Retinal pigment epithelial cell (primary cell): ENCODE measurements around the gene CCDC83.

Experiments used
- DNase-seq: peaks from one replicate; pipeline ENCODE4 v3.0.0-alpha.2; 2010; ENCODE audit warnings: low read depth
- H3K4me3 ChIP-seq: 2 replicates; pipeline ENCODE4 v1.5.1; 2011; ENCODE audit warnings: mild to moderate bottlenecking, low read length, control low read depth, moderate library complexity
- CTCF ChIP-seq: conservative IDR thresholded peaks from 2 replicates; pipeline ENCODE4 v1.5.1; 2011; ENCODE audit warnings: low read depth, low read length, control low read depth, inconsistent platforms

The CCDC83 gene

DNA sequence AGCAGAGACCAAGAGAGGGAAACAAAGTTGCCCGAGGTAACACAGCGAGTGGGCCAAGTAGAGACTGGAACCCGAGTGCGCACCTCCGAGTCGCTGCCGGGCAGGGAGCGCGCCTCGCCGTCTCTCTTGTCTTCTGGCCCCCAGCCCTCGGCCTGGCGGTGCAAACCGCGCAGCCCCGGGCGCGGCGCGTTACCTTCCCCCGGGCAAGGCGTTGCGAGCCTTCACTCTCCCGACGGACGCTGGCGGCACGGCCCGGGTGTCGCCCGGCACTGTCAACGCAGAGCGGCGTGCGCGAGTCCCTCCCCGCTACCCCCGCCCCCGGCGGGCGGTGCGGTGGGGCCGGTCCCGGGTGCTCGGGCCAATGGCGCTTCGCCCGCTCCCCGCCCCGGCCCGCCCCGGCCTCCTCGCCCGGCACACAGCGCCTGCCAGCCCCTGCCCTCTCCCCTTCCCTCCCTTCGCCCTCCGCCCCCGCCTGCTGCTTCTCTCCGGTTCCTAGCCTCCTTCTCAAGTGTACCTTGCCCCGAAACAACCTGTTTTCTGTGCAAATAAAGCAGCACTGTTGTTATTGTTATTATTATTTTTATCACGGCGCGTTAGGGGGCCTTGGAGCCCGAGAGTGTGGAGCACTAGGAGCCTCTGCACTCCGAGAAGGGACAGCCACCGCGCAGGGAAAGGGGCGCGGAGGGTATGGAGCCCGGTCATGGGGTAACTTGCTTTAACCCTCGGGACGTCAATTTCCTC is 44.1 kb upstream of the CCDC83 start, which contains the start of gene SYTL2:
Gene SYTL2 (minus strand): TSS at position 271 of the 741 bp plus-strand sequence. CDS start 53,416 bp downstream, outside the sequence.
- no peak for DNase-seq
- no peak for TF ChIP-seq CTCF
- peak within 1 kb of the TSS; percentile 50 for H3K4me3 ChIP-seq

- no peak for TF ChIP-seq CTCF
- no peak for DNase-seq
- H3K4me3 ChIP-seq: peak overlapping the region; percentile 44
Observed at GRCh38 chr11:85811624-85812023, 43.6 kb upstream of the CCDC83 start.

DNA sequence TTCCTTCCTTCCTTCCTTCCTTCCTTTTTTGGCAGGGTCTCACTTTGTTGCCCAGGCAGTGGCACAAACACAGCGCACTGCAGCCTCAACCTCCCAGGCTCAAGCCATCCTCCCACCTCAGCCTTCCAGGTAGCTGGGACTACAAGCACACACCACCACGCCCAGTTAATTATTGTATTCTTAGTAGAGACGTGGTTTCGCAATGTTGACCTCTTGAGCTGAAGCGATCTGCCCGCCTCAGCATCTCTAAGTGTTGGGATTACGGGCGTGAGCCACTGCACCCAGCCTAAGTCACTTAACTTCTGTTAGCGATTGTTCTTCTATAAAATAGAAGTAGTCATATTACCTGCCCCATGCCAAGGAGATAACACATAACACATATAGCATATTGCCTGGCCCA is 41.5 kb upstream of the CCDC83 start:
- no peak overlapping the region for H3K4me3 ChIP-seq
- TF ChIP-seq CTCF: no peak
- DNase-seq: no peak

- H3K4me3 ChIP-seq: no peak overlapping the region
- TF ChIP-seq CTCF: no peak
- no peak for DNase-seq
Observed at GRCh38 chr11:85815186-85815931, 39.8 kb upstream of the CCDC83 start.

GRCh38 chr11:85819441-85819840 is 35.7 kb upstream of the CCDC83 start:
- no peak overlapping the region for H3K4me3 ChIP-seq
- no peak for DNase-seq
- TF ChIP-seq CTCF: no peak

DNA sequence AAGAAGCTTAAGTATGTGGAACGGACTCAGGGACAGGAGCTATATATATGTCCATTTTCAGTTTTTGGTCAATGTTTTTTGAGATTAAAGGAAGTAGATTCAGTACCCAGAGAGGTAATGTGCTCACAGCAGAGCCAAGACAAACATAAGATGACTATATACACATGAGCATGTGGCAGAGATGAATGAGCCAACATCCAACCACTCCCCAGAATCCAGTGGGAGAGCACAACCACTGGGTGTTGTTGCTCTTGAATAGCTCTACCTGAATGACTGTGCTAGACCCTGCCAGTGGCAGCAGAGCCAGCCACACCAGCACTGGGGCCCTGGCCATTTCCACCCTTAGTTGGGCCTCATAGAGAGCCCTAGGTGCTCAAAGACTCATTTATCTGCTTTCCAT is 33.5 kb upstream of the CCDC83 start:
- H3K4me3 ChIP-seq: no peak overlapping the region
- no peak for DNase-seq
- TF ChIP-seq CTCF: no peak

DNA sequence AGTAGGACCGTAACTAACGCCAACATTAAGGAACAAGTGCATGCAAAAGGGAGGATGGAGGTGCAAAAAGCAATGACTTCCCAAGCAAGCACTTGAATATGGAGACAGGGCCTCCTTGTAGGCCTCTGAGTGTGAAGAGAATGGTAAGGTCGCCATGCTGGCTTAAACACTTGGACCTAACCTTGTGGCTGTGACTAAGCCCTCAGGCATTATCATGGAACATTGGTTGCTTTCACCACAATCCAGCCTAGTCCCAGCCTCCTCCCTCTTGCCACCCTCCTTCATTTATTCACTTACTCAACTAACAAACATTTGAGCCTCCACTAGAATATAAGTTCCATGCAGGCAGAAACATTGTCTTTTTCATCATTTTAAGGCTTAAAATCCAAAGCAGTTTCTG is 32.4 kb upstream of the CCDC83 start:
- no peak for TF ChIP-seq CTCF
- H3K4me3 ChIP-seq: no peak overlapping the region
- no peak for DNase-seq
